Gastrocnemius medialis (tissue), 4 donors: ENCODE data around the gene SERTAD1.

Source experiments
- POLR2A ChIP-seq, 2 donors: fragments of 450-650 bp; IDR thresholded peaks; one replicate each; pipeline ENCODE4 v1.6.1; 2017; ENCODE audit warnings: antibody characterized with exemption in 2 of 2, mild to moderate bottlenecking in 2 of 2, moderate library complexity in 2 of 2
- TF ChIP-seq, protein P1 (sequence below), 5 experiments: fragments of 450-650 bp in 3 of 5; fragments of 200-600 bp in 2 of 5; sonication (generic) in 2 of 5; IDR thresholded peaks in 4 of 5; conservative IDR thresholded peaks in 1 of 5; 1 replicate in 4 of 5; 2 replicates in 1 of 5; pipeline ENCODE4 v1.5.1; 2016 to 2019; ENCODE audit warnings: antibody characterized with exemption in 5 of 5, mild to moderate bottlenecking in 3 of 5, moderate library complexity in 3 of 5

- TF ChIP-seq, protein P1, sequence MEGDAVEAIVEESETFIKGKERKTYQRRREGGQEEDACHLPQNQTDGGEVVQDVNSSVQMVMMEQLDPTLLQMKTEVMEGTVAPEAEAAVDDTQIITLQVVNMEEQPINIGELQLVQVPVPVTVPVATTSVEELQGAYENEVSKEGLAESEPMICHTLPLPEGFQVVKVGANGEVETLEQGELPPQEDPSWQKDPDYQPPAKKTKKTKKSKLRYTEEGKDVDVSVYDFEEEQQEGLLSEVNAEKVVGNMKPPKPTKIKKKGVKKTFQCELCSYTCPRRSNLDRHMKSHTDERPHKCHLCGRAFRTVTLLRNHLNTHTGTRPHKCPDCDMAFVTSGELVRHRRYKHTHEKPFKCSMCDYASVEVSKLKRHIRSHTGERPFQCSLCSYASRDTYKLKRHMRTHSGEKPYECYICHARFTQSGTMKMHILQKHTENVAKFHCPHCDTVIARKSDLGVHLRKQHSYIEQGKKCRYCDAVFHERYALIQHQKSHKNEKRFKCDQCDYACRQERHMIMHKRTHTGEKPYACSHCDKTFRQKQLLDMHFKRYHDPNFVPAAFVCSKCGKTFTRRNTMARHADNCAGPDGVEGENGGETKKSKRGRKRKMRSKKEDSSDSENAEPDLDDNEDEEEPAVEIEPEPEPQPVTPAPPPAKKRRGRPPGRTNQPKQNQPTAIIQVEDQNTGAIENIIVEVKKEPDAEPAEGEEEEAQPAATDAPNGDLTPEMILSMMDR (IDR thresholded peaks at IDR 0.05 in 4 of 5, conservative IDR thresholded peaks at IDR 0.05 in 1 of 5): no peak
- no peak for TF ChIP-seq POLR2A (IDR thresholded peaks at IDR 0.05)
Observed at GRCh38 chr19:40471111-40471510, 45.3 kb upstream of the SERTAD1 start.
